IMR-90 (cell line): ENCODE data around the gene WNT7B.

ENCODE experiments used
- SMC3 ChIP-seq: fragments of 150-350 bp; IDR thresholded peaks from 2 replicates; pipeline ENCODE4 v1.6.1; 2016; ENCODE audit warnings: low read depth, mild to moderate bottlenecking, antibody characterized with exemption, low read length, moderate library complexity
- TF ChIP-seq, protein P1 (sequence below): conservative IDR thresholded peaks from 2 replicates; pipeline ENCODE4 v1.5.1; 2012; ENCODE audit warnings: mild to moderate bottlenecking, low read depth, low read length, improper control_type of control experiment
- TF ChIP-seq, protein P2 (sequence below): fragments of 150-350 bp; IDR thresholded peaks from 2 replicates; pipeline ENCODE4 v1.6.1; 2017; ENCODE audit warnings: mild to moderate bottlenecking, antibody characterized with exemption, low read length, low read depth

DNA sequence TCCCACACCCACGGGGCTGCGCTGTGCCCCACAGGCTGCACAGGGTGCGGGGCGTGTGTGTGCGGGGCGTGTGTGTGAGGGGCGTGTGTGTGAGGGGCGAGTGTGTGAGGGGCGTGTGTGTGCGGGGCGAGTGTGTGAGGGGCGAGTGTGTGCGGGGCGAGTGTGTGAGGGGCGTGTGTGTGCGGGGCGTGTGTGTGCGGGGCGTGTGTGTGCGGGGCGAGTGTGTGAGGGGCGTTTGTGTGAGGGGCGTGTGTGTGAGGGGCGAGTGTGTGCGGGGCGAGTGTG lies 86.7 kb downstream of the WNT7B start:
- TF ChIP-seq, protein P1, sequence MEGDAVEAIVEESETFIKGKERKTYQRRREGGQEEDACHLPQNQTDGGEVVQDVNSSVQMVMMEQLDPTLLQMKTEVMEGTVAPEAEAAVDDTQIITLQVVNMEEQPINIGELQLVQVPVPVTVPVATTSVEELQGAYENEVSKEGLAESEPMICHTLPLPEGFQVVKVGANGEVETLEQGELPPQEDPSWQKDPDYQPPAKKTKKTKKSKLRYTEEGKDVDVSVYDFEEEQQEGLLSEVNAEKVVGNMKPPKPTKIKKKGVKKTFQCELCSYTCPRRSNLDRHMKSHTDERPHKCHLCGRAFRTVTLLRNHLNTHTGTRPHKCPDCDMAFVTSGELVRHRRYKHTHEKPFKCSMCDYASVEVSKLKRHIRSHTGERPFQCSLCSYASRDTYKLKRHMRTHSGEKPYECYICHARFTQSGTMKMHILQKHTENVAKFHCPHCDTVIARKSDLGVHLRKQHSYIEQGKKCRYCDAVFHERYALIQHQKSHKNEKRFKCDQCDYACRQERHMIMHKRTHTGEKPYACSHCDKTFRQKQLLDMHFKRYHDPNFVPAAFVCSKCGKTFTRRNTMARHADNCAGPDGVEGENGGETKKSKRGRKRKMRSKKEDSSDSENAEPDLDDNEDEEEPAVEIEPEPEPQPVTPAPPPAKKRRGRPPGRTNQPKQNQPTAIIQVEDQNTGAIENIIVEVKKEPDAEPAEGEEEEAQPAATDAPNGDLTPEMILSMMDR = no peak
- TF ChIP-seq, protein P2, sequence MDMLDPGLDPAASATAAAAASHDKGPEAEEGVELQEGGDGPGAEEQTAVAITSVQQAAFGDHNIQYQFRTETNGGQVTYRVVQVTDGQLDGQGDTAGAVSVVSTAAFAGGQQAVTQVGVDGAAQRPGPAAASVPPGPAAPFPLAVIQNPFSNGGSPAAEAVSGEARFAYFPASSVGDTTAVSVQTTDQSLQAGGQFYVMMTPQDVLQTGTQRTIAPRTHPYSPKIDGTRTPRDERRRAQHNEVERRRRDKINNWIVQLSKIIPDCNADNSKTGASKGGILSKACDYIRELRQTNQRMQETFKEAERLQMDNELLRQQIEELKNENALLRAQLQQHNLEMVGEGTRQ = no peak
- no peak for TF ChIP-seq SMC3
